GM12801 (cell line): ENCODE results near the gene ODF4.

Experiments
- TF ChIP-seq, protein P1 (sequence below): IDR thresholded peaks from one replicate; pipeline ENCODE4 v1.5.1; 2011; ENCODE audit warnings: control low read depth; ENCODE audit not compliant: insufficient read length; ENCODE audit errors: extremely low read depth

ODF4 gene

GRCh38 chr17:8310601-8311123 lies 29.0 kb upstream of the ODF4 start:
- TF ChIP-seq, protein P1, sequence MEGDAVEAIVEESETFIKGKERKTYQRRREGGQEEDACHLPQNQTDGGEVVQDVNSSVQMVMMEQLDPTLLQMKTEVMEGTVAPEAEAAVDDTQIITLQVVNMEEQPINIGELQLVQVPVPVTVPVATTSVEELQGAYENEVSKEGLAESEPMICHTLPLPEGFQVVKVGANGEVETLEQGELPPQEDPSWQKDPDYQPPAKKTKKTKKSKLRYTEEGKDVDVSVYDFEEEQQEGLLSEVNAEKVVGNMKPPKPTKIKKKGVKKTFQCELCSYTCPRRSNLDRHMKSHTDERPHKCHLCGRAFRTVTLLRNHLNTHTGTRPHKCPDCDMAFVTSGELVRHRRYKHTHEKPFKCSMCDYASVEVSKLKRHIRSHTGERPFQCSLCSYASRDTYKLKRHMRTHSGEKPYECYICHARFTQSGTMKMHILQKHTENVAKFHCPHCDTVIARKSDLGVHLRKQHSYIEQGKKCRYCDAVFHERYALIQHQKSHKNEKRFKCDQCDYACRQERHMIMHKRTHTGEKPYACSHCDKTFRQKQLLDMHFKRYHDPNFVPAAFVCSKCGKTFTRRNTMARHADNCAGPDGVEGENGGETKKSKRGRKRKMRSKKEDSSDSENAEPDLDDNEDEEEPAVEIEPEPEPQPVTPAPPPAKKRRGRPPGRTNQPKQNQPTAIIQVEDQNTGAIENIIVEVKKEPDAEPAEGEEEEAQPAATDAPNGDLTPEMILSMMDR = no peak

DNA sequence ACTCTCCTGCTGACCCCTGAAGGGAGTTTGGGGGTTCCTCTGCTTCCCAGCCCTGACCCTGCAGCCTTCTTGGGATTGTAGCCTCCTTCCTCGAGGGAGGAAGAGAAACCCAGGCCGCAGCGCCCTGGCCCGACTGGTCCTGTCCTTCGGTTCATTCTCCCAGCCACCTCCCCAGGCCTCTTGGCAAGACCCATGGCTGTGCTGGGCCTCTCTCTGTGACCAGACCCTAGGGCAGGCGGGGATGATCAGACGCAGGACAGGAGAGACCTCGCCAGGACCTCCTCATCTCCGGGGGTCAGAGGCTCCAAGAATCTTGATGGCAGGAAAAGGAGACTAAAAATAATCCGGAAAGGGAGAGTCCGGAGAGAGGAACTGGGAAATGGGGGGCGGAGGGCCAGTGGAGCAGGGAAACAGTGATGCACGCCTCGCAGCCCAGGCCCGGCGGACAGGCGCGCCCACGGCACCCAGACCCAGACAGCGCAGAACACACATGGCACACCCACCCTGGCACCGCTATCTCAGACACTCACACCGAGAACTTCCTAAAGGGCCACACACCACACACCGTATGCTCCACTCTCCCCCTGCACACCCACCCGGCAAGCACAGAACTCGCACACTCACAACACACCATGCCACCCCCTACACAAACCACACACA lies 28.4 kb upstream of the ODF4 start:
- TF ChIP-seq, protein P1 = no peak

DNA sequence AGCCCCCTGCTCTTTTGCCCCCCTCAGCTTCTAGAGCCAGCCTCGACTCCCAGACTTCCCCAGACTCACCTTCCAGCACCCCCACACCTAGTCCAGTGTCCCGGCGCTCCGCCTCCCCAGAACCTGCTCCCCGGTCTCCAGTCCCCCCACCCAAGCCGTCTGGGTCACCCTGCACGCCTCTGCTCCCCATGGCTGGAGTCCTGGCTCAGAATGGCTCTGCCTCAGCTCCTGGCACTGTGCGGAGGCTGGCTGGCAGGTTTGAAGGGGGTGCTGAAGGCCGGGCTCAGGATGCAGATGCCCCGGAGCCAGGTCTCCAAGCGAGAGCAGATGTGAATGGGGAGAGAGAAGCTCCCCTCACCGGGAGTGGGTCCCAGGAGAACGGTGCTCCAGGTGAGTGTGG lies 27.4 kb upstream of the ODF4 start:
- TF ChIP-seq, protein P1 = no peak

GRCh38 chr17:8312726-8313600 lies 26.7 kb upstream of the ODF4 start:
- TF ChIP-seq, protein P1 = no peak

GRCh38 chr17:8314797-8315763 lies 24.6 kb upstream of the ODF4 start:
- TF ChIP-seq, protein P1 = no peak

DNA sequence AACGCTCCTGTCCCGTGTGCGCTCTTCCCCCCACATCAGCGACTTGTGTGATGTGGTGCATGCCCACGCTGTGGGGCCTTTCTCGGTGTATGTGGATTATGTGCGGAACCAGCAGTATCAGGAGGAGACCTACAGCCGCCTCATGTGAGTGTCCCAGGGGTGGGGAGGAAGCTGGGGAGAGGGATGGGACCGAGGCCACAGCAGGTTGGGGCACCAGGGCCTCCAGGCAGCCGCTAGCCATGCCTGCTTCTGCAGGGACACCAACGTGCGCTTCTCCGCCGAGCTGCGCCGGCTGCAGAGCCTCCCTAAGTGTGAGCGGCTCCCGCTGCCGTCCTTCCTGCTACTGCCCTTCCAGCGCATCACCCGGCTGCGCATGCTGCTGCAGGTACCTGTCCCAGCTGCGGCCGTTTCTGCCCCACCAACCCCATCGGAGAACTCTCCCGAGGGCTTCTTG lies 23.8 kb upstream of the ODF4 start:
- TF ChIP-seq, protein P1 = no peak
